Activated CD4-positive, alpha-beta T cell treated with anti-CD3 and anti-CD28 coated beads, Interleukin-2, amount 50 U/mL, for 16 hours (primary cell): ENCODE measurements around the gene RPAP3.
"Not testable (repeated sequence)": the region's sequence is repeated elsewhere in the genome, so short reads cannot be mapped to it uniquely, and the experiment has no call there.

Experiments
- DNase-seq: peaks from one replicate; pipeline ENCODE4 v3.0.0-alpha.2; 2020

Gene RPAP3

DNA sequence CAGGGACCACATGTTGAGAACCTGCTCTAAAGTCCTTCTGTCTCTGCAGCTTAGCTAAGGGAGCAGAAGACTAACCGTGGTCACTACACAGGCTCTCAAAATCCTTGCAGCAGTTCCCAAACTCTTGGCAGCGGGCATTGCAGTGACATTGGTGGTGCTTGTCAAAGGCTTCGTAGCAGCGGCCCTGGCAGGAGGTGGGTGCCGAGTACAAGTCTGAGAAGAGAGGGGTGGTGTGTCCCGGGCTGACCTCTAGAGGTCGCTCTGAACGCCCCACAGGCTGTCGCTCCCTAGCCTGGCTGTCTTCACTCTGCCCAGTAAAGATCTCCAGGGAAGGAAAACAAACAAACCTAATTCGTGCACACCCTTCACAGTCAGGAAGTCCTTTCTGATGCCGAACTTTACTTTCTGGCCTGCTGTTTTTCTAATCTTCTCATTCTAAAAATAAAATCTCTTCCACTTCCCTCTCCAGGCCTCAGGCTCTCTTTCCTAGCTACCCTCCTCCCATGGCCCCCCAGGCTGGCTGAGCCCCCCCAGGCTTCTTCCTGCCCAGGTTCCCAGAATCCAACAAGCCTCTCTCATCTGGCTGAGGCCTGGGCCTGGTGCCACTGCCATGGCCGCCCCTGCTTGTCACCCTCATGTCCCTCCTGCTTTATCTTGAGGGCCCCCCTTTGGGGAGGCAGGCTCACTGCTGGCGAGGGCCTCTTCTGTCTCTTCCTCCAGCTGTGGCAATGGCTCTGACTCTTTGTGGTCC is 11.8 kb upstream of the RPAP3 start:
- DNase-seq: peak; percentile 42

DNA sequence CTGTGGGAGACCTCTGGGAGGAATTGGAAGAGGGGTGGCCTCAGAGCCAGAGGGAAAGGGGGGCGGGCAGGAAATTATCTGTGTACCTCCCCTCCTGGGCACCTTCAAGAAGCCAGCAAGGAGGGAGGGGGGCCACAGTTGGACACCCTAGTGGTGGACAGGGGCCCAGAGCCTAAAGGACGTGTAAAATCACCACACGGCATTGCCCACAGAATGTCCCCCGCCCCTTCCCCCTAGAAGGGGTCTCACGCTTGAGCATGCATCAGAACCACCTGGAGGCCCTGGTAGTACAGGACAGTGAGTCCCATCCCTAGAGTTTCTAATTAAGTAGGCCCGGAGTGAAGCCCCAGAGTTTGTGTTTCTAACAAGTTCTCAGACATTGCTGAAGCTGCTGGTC is 11.2 kb upstream of the RPAP3 start:
- no peak for DNase-seq

DNA sequence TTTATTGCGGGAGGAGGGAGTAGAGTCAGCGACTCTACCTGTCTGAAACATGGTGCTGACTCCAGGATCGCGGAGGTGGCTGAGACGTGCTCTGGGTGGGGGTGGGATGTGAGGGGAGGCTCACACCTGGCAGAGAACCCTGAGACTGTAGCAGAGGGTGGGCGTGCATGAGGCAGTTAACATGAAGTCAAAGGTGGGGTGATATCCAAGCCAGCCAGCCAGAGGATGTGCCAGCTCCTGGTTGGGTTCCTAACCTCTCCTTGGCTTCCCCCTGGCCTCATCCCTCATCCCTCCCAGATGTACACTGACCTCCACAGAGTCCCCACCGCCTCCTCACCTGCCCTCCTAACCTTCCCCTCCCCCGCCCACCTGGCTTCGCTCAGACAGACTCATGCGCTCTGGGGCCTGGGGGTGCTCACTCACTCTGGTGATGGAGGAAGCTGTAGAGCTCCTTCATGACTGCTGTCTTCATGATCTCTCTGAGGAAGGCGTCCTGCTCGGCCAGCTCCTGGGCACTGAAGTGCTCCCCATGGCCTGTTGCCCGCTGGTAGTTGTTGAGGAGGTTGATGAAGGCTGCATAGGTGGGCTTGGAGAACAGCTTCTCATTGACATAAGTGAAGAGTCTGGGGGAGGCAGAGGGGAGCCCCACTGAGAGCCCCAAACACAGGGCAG is 10.2 kb upstream of the RPAP3 start:
- no peak for DNase-seq

DNA sequence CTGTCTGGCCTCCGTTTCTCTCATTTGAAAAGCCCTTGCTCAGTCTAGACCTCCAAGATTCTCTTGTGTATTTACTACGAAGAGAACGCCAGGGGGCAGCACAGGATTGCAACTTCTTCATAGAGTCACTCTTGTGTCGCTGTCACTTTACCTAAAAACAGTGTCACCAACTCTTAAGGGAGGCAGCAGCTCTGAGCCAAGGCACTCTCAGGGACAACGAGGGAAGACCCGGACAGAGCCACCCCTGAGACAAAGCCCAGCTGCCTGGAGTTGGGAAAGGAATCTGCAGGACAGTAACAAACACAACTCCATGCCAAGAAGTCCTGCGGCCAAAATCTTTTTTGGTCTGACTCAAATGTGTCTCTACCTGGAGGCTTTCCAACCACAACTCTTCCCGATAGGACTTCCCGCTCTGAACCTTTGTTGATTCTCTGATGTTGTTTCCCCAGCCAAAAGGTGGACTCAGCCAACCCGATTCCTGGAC is 9.6 kb upstream of the RPAP3 start:
- DNase-seq: peak; percentile 80

DNA sequence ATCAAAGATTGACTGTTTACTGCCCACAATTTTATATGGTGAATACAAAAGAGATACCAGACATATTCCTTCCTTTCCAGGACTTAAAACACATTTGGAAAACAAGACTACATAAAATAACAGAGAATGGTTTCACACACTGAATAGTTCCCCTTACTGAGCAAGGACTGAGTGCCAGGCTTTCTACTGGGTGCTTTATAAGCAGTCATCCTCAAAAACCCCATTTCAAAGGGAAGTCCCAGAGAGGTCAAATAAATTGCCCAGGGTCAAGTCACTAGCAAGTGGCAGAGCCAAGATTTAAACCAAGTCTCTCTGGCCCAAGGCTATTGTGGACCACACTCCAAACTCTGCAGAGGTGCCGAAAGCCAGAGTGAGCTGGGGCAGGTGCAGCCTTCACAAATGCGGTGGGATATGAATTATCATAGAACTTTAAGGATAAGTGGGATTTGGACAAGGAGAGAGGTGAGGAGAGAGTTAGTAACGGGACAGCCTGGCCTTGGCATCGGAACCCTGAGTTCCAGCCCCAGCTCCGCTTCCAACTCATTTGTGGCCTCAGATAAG is 9.1 kb upstream of the RPAP3 start:
- DNase-seq: no peak

DNA sequence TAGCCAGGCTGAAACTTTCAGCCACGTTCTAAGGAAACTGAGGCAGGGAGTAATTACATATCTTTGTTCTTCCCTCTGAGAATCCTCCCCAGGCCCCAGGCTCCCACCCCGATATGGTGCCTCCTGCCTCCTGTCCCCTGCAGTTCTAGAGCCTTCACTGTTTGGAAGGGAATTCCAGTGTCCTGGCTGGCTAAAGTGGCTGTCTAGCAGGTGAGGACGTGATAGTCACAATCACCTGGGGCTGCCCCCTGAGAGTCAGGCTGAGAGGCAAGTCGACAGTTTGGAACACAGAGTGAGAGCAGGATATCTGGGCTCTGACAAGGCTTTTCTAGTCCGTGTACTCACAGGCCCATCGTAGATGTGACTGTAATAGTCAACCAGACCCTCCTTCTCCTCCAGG is 6.3 kb upstream of the RPAP3 start:
- DNase-seq: no peak

DNA sequence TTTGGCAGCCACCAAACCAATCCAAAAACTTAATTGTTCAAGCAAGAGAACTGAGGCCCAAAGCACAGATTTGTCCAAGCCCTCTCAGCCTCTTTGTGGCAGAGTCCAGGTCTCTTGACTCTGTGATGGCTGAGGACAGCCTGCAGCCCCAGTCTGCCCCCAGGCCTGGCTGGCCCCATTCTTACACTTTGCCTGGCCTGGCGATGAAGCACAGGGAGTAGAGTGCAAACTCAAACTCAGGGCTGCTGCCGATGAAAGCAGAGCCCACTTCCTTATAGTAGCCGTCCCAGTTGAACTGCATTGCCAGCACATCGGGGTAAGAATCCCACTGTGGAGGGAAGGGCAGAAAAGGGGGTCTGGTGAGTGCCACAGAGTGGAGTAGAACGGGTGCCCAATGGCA is 5.6 kb upstream of the RPAP3 start:
- no peak for DNase-seq

DNA sequence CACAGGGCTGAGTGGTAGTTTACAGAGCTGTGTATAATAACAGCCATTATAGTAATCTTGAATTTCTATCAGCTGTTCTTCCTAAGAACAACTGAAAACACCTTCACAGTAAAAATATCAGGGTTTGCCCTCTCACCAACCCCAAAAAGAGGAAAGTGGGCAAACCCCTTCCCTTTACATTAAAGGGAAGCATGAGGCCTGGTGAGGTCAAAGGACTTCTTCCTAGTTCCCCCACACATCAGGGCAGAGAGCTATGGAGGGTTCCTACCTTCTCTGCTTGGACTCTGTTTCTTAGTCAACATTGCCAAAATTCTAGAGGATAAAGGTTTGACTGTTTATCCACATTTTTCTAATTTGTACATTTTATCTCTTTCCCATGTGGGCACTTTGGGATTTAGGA is 4.4 kb upstream of the RPAP3 start:
- DNase-seq: no peak

DNA sequence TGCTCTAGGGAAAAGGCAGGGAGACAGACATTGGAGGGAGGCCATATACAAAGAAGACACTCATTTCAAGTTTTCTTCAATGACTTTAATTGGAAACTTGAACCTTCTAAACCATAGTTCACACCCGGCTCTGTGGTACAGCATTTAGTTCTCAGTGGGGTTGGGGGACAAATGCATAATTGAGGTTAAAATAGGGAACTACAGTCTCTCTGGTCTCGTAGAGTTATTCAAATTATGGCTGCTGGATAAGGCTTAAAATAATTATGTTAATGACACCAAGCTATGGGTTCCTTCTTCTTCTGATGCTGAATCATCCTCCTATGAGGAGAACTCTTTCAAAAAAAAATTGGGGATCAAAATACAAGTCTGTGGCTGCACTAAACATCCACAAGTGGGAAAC is 3.8 kb upstream of the RPAP3 start:
- DNase-seq: no peak

DNA sequence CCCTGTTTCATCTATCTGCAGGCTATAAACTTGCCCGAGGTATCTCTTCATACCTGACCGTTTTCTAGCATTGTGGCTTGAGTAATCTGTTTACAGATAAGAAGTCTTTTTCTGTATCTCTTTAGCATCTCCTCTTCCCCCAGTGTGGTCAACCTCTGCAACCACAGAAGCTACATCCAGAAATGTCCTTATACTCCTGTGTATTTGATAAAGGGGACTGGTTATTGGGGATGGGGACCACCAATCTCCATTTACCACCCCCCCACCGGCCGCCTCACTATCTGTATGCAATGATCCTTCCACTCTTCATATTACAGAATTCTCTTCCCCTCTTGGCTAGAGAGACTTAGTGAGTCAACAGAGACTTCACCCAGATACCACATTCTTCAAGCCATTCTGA is 3.4 kb upstream of the RPAP3 start:
- DNase-seq: no peak

DNA sequence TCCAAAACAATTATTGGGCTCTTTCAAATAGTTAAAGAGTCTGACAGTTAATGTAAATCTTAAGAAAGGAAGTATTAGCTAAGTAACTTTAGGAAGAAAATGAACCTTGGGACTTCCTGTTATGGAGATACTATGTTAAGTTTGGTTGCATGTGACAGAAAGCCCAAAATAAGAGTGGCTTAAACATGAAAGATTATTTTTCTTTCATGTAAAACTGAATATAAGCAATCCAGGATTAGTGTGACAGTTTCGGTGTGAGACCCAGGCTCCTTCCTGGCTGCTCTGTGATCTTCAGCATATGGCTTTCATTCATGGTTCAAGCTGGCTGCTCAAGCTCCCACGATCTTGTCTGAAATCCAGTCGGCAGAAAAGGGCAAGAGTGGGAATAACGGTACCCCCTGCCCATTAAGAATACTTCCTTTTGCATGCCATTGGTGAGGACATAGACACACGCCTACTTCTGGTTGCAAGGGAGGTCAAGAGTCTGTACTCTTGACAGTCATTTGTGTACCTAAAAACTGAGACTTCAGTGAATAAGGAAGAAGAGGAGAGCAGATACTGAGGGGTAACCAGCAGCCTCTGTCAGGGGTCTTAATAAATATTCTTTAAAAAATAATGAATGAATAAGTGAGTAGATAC is 2.2 kb upstream of the RPAP3 start:
- DNase-seq: peak; percentile 18

DNA sequence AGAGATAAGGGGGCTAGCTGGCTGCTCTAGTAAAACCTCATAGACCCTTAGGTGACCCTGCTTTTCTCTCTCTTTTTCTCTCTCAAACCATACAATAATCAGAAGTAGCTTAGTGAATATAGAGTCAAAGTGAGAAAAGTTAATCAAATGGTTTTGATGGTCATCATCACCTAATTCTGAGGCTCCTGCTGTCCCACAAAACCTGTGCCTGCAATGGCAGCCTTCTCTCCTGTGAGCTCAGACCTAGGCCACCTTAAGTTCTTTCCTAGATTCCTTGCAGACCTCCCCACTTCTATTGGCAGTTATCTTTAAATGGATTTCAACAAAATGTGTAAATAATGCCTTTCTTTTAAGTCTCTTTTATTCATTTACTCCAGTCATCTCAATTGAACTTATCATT is 1.5 kb upstream of the RPAP3 start:
- no peak for DNase-seq

DNA sequence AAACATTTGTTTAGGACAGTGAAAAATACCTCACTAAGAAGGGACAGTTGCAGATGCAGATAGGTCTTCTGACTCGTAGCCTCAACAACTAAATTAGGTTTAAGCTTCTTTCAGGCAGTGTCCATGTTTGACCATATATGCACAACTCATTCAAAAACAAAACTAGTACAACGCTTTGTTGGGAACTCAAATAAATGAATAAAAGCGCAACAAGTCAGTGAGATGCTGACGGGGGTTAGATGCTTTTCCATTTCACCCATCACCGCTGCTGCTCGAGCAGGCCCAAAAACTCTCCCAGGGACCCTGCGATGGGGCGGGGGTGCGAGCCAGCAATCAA is 633 bp downstream of the RPAP3 start:
- DNase-seq: no peak

DNA sequence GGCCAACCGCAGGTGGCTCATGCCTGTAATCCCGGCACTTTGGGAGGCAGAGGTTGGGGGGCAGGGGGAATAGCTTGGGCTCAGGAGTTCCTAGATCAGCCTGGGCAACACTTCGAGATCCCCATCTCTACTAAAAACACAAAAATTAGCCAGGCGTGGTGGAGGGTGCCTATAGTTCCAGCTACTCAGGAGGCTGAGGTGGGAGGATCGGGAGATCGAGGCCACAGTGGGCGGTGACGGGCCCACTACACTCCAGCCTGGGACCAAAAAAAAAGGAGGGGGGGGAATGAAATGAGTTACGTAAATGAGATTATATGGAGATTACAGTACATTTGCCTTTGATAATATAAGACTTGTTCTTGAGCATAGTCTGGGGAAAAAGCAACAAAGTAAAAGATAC is 1.1 kb downstream of the RPAP3 start:
- no peak for DNase-seq

DNA sequence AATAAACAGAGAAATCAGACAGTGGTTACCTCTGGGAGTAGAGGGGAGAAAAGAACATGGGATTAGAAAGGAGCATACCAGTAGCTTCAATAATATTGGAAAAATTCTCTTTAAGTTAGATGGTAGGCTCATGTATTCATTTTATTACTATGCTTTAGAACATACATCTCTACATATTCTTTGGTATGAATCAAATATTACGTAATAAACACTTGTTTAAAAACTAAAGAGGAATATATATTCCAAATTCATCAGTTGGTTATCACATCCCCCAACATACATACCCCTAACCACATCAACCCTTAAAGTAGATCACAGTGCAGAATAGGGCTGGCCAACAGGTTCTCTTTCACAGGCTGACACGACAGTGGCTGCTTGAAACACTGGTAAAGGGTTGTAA is 5.6 kb downstream of the RPAP3 start:
- DNase-seq: no peak

DNA sequence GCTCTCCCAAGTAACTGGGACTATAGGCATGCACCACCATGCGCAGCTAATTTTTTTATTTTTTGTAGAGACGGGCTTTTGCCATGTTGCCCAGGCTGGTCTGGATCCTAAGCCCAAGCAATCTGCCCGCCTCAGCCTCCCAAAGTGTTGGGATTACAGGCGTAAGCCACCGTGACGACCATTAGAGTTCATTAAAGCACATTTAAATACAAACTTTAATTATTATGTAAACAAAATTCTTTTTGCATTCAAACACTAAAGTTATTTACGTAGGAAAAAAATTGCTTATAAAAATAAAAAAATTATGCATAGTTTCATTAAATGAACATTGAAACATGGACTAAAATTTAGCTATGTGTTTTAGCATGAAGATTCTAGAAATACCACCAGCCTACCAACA is 7.2 kb downstream of the RPAP3 start:
- no peak for DNase-seq

DNA sequence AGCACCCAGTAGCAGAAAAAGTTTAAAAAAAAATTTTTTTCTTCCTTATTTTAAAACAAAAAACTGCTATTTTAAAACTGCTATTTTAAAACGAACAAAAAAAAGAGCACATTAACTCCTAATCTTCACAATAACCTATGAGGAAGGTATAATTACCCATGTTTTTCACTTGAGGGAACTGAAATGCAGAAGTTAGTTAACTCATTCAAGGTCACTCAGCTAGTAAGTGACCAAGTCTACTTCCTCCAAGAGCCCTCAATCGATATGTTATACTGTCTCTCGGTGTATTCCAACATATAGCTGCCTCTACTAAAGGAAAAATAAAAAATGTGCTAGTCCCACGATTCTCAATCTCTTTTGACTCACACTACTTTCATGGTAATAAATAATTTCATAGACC is 7.8 kb downstream of the RPAP3 start:
- DNase-seq: no peak

DNA sequence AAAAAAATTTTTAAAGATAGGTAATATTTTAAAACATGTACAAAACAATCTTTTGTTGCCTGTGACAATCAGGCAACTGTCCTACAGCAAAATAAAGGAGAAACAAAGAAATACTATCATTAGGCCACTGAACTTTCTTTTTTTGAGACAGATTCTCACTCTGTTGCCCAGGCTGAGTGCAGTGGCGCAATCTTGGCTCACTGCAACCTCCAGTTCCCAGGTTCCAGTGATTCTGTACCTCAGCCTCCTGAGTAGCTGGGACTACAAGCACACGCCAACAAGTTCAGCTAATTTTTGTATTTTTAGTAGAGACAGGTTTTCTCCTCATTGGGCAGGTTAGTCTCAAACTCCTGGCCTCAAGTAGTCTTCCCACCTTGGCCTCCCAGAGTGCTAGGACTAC is 16.6 kb downstream of the RPAP3 start:
- no peak for DNase-seq

DNA sequence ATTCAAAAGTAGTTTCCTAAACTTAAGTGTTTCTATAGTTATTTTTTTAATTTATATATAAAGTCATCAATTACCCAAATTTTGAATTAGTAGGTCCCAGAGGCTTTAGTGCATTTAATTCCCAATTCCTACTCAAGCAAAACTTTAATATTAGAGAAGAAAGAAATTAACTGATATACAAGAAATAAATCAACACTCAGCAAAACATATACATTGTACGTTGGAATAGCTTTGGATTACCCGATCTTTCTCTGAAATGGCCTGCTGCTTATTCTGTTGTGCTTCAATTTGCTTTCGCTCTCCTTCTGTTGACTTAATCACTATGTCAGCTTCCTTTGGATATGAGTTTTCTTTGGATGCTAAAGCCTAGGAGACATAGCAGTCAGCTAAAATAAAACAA is 18.2 kb downstream of the RPAP3 start:
- DNase-seq: no peak

DNA sequence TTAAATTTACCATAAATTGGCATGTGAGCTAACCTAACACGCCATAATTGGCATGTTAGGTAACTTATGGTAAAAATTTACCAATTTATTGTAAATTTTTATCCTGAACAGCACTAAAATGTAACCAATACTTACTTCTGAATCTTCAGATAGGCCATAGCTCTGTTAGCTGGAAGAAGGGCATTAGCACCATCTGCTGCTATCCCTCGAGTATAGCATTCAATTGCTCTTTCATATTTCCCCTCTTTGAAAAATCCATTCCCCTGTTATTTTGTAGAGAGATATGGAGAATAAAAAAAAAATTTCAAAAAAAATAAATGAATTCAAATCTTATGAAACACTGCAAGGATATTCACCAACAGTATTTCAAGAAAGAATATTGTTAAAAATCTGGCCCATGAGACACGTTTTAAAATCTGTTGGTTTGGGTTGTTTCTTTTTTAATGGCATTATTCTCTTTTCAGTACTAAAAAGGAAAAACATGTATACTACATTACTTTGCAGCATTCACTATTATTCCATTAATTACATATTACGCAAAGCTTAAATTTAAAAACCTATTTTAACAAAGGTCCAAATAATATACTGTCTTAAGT is 19.1 kb downstream of the RPAP3 start:
- DNase-seq: peak; percentile 27

DNA sequence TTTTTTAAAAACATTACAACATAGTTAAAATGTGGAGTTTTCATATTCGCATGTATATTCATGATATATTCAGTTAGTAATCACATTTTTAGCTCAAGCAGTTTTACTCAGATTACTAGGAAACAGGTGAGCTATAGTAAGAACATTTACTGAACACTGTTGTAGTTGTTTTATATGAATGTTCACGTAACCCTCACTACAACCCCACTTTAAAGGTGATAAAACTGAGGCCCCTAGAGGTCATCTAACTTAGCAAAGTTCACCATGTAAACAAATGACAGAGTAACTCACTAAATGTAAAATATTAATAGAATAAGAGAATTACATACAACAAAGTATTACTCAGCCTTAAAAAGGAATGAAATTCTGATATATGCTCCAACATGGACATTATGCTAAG is 26.0 kb downstream of the RPAP3 start:
- no peak for DNase-seq

DNA sequence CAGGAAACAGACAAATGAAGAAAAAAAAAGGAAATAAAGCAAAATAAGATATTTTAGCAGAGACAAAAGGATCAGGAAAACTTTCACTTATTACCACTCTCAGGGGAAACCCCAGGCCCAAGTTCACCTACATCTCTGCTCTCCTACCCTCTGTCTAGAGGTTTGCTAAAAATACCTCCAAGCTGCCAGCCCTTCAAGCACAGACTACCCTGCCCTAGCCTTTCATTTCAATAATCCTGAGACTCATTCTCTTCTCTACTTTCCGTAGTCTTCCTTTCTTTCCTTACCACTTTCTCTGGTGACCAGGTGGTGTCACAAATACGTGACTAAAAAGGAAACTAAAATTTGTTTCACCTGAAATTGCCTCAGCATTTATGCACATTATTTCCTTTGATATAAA is 33.8 kb downstream of the RPAP3 start:
- no peak for DNase-seq

DNA sequence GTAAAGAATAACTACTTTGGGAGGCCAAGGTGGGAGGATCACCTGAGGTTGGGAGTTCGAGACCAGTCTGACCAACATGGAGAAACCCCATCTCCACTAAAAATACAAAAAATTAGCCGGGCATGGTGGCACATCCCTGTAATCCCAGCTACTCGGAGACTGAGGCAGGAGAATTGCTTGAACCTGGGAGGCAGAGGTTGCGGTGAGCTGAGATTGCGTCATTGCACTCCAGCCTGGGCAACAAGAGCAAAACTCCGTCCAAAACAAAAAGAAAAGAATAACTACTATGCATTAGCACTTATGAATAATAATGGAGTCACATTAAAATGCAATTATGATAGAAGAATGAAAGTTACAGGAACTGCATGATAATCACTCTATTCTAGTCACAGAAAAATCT is 37.9 kb downstream of the RPAP3 start:
- not testable (repeated sequence) for DNase-seq
